Measurements from ENCODE around the gene TNFSF9. TPM values are rescaled to one million over a fixed set of nuclear protein-coding genes. Genes with fewer than 3 reads are reported as not detected.

TNFSF9 gene
- total RNA-seq, 1 experiment from 2014 or later, result 0.92 TPM

GRCh38 chr19:6484230-6484629 is 46.6 kb upstream of the TNFSF9 start:
- intact Hi-C loops (cut with micrococcal nuclease; ENCODE audit: unreplicated experiment), result no loop called here
- CTCF ChIA-PET, result no interaction called here
- H3K36me3 Mint-ChIP-seq (ENCODE audit: insufficient read depth, unreplicated experiment), result no peaks in the 10 kb centered on the region
- H3K4me3 Mint-ChIP-seq (ENCODE audit: low read depth, unreplicated experiment), result no peak overlapping the region
- TF ChIP-seq CTCF (IDR thresholded peaks at IDR 0.05; ENCODE audit: unreplicated experiment), result no peak
- DNase-seq, result no peak
- peaks cover 18% of the 10 kb centered on the region for H3K27me3 Mint-ChIP-seq (ENCODE audit: unreplicated experiment)
- no TSS peak for BruUV-seq (replicated peaks)
- no peaks in the 10 kb centered on the region for H3K4me1 Mint-ChIP-seq (ENCODE audit: low read depth, unreplicated experiment)
- H3K9me3 Mint-ChIP-seq (ENCODE audit: low read depth, unreplicated experiment), result no peaks in the 10 kb centered on the region
- H3K27ac Mint-ChIP-seq (ENCODE audit: unreplicated experiment), result no peak overlapping the region

GRCh38 chr19:6484831-6485230 is 46.0 kb upstream of the TNFSF9 start:
- TF ChIP-seq CTCF (IDR thresholded peaks at IDR 0.05; ENCODE audit: unreplicated experiment), result no peak
- Mint-ChIP-seq H3K27me3 (ENCODE audit: unreplicated experiment) (peaks cover 18% of the 10 kb centered on the region), H3K27ac (ENCODE audit: unreplicated experiment) (no peak overlapping the region), H3K9me3 (ENCODE audit: low read depth, unreplicated experiment) (no peaks in the 10 kb centered on the region), H3K36me3 (ENCODE audit: insufficient read depth, unreplicated experiment) (no peaks in the 10 kb centered on the region), H3K4me1 (ENCODE audit: low read depth, unreplicated experiment) (no peaks in the 10 kb centered on the region), H3K4me3 (ENCODE audit: low read depth, unreplicated experiment) (no peak overlapping the region)
- CTCF ChIA-PET, result no interaction called here
- intact Hi-C loops (cut with micrococcal nuclease; ENCODE audit: unreplicated experiment), result no loop called here
- DNase-seq, result no peak
- no TSS peak for BruUV-seq (replicated peaks)

- Mint-ChIP-seq H3K4me3 (ENCODE audit: low read depth, unreplicated experiment) (no peak overlapping the region), H3K9me3 (ENCODE audit: low read depth, unreplicated experiment) (peaks cover 3% of the 10 kb centered on the region), H3K4me1 (ENCODE audit: low read depth, unreplicated experiment) (no peaks in the 10 kb centered on the region), H3K27me3 (ENCODE audit: unreplicated experiment) (peaks cover 16% of the 10 kb centered on the region), H3K27ac (ENCODE audit: unreplicated experiment) (no peak overlapping the region), H3K36me3 (ENCODE audit: insufficient read depth, unreplicated experiment) (no peaks in the 10 kb centered on the region)
- no peak for DNase-seq
- intact Hi-C loops (cut with micrococcal nuclease; ENCODE audit: unreplicated experiment), result no loop called here
- CTCF ChIA-PET, result no interaction called here
- BruUV-seq (replicated peaks), result no TSS peak
- TF ChIP-seq CTCF (IDR thresholded peaks at IDR 0.05; ENCODE audit: unreplicated experiment), result no peak
Observed at GRCh38 chr19:6489278-6490061, 41.4 kb upstream of the TNFSF9 start.

- Mint-ChIP-seq H3K4me3 (ENCODE audit: low read depth, unreplicated experiment) (no peak overlapping the region), H3K4me1 (ENCODE audit: low read depth, unreplicated experiment) (no peaks in the 10 kb centered on the region), H3K9me3 (ENCODE audit: low read depth, unreplicated experiment) (peaks cover 3% of the 10 kb centered on the region), H3K27ac (ENCODE audit: unreplicated experiment) (no peak overlapping the region), H3K27me3 (ENCODE audit: unreplicated experiment) (peaks cover 16% of the 10 kb centered on the region), H3K36me3 (ENCODE audit: insufficient read depth, unreplicated experiment) (no peaks in the 10 kb centered on the region)
- DNase-seq, result no peak
- no TSS peak for BruUV-seq (replicated peaks)
- CTCF ChIA-PET, result interaction anchor here (1.3 kb wide), 1 partner anchor 9 kb away, joined by 3 read pairs; no protein-coding TSS in a partner anchor
- no peak for TF ChIP-seq CTCF (IDR thresholded peaks at IDR 0.05; ENCODE audit: unreplicated experiment)
- intact Hi-C loops (cut with micrococcal nuclease; ENCODE audit: unreplicated experiment), result no loop called here
Observed at GRCh38 chr19:6490134-6490533, 40.7 kb upstream of the TNFSF9 start.
